Stimulated activated CD4-positive, alpha-beta T cell treated with anti-CD3 and anti-CD28 coated beads, TNF-alpha, amount 100 ng/mL, for 4 hours (primary cell): ENCODE data around the gene RPL28.

Experiments used
- DNase-seq, 3 experiments: peaks; one replicate each; pipeline ENCODE4 v3.0.0-alpha.2; 2020; ENCODE audit warnings: low read depth in 3 of 3

The RPL28 gene

DNA sequence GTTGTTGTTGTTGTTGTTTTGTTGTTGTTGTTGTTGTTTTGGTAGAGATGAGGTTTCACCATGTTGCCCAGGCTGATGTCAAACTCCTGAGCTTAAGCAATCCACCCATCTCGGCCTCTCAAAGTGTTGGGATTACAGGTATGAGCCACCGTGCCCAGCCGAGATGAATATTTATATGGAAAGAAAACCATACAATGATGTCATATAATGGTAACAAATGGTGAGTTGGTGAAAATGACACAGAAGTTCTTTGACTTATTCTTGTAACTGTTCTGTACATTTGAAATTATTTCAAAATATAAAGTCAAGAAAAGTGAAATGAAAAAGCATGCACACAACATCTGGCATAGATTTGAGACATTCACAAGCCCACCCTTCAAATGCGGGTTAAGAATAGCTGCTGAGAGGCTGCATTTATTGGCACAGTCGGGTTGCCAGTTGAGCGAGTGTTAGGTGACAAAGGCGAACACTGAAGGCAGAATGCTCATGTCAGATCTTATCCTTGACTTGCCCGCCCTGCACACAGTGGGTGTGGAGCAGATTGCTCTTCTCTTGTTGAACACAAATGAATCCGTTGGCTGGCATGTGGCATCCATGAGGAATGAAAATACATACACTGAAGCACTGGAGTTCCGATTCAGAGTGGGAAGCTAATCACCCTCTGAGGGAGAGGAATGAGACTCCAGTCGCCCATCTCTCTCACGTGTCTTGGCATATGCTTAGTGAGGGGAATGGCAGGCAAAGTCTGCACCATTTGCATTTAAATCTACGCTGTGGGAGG is 37.7 kb downstream of the RPL28 start:
- DNase-seq = no peak

DNA sequence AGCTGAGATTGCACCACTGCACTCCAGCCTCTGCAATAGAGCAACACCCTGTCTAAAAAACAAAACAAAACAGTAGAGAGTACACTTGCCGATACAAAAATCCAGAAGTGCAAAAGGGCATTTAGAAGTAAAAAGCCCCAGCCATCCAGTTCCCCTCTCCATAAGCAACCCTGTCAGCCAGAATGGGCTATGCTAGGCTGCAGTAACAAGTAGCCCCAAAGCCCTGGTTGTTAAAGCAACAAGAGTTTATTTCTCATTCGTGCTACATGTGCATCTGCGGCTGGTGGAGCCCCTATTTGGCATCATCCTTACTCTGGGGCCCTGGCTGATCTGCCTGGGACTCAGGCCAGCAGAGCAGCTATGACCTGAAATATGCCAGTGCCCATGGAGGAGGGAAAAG is 38.8 kb downstream of the RPL28 start:
- no peak for DNase-seq

DNA sequence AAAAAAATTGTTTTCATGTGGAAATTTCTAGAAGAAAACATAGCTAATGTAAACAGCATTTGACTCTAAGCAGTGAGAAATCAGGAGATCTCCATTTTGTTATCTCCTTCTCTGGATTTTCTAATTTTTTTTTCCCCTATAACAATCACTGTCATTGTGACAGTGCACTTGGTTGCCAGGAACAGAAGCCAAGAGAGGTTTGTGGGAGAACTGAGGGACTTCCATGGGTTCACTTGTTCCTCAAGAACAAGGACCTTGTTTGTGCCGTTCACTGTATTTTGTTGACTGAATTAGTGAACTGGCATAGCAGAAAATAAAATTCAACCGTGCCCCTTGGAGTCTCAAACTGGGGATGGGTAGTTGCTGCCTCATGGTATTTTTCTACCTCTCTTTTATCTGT is 40.3 kb downstream of the RPL28 start:
- no peak for DNase-seq

DNA sequence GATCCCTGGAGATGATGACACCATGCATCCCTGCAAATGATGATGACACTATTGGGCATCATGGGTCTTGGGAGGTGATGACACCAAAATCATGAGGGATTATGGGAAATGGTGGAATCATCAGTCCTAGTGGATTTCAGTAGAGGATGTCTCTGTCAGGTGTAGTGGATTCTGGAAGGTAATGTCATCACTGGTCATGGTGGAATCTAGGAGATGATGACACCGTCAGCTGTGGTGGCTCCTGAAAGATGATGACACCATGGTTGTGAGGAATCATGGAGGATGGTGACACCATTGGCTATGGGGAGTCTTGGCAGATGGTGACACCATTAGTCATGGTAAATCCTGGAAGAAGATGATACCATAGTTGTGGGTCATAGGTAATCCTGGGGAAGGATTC is 45.5 kb downstream of the RPL28 start:
- DNase-seq = no peak

DNA sequence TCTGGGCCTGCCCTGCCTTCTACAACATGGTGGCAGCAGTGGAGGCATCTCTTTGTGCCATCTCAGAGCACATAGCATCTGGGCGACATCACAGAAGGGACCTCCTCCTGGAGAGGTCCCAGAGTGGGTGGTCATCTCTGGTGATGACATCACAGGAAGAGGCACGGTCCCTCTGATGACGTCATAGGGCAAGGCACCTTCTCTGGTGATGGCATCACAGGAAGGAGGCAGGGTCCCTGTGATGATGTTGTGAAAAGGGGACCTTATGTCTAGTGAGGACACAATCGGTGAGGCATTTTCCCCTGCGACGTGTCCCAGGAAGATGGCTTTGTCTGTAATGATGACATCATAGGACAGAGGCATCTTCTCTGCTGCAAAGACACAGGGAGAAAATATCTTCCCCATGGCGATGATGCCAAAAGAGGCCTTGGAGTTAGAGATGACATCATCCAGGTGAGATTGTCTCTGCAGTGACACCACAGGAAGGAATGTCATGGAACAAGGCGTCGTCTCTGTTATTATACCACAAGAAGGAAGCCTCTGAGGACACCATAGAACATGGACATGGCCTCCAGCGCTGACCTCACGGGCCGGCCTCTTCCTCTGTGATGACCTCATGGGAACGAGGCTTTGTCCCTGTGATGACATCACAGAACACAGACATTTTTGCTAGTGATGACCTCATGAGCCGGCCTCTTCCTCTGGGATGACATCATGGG is 46.7 kb downstream of the RPL28 start:
- DNase-seq = no peak

DNA sequence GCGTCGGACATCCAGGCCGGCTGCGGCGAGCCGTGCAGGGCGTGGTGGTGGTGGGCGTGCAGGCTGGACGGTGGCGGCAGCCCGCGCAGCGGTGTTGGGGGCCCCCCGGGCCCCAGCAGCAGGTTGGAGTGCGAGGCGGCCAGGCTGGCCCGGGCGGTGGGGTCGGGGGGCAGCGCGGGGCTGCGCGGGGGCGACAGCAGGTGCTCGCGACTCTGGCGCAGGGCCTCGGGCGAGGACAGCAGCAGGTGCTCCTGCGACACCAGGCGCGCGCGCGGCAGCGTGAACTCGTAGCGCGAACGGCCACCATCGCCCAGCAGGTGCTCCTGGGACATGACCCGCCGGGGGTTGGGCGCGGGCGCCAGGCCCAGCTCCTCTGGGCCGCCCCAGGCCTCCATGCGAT is 47.6 kb downstream of the RPL28 start:
- DNase-seq = no peak

DNA sequence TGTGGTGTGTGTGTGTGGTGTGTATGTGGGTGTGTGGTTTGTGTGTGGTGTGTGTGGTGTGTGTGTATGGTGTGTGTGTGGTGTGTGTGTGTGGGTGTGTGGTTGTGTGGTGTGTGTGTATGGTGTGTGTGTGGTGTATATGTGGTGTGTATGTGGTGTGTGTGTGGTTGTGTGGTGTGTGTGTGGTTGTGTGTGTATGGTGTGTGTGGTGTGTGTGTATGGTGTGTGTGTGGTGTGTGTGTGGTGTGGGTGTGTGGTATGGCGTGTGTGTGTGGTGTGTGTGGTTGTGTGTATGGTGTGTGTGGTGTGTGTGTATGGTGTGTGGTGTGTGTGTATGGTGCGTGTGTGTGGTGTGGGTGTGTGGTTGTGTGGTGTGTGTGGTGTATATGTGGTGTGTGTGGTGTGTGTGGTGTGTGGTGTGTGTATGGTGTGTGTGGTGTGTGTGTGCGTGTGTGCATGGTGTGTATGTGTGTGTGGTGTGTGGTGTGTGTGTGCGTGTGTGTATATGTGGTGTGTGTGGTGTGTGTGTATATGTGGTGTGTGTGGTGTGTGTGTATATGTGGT is 48.7 kb downstream of the RPL28 start:
- DNase-seq = no peak

DNA sequence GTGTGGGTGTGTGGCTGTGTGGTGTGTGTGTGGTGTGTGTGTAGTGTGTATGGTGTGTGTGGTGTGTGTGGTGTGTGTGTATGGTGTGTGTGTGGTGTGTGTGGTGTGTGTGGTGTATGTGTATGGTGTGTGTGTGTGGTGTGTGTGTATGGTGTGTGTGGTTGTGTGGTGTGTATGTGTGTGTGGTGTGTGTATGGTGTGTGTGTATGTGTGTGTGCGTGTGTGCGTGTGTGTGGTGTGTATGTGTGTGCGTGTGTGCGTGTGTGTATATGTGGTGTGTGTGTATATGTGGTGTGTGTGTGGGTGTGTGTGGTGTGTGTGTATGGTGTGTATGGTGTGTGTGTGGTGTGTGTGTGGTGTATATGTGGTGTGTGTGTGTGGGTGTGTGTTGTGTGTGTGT is 49.3 kb downstream of the RPL28 start:
- DNase-seq = no peak

DNA sequence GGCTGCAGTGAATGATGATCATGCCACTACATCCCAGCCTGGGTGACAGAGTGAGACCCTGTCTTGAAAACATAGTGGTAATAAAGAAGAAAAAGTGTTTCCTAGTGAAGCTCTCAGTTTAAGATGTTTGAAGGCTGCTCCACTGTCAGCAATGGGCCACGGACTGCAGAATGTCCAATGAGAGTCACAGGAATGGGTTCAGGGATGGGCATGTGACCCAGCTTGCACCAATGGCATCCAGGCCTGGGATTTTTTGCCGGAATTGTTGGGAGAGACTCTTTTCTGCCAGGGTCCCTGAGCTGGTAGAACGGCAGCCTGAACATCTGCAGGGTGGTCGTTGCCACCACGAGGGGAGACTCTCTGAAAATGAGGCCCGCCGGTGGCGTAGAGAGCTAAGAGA is 51.1 kb downstream of the RPL28 start:
- no peak for DNase-seq

DNA sequence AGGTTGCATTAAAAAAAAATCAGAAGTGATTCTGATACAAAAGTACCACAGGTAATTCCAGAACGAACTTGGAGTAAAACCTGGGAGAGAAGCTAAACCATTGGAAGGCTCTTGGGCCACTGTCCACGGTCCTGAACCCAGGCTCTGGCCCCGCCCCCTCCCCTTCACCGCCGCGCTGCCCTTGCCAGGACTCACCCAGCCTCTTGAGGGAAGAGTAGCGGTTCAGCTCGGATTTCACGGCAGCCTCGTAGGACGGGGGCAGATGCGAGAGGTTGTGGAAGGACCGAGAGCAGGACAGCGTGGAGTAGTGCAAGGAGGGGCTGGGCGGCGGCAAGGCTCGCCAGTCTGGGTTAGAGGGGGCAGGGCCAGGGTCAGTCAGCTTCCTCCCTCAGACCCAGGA is 51.7 kb downstream of the RPL28 start:
- no peak for DNase-seq

DNA sequence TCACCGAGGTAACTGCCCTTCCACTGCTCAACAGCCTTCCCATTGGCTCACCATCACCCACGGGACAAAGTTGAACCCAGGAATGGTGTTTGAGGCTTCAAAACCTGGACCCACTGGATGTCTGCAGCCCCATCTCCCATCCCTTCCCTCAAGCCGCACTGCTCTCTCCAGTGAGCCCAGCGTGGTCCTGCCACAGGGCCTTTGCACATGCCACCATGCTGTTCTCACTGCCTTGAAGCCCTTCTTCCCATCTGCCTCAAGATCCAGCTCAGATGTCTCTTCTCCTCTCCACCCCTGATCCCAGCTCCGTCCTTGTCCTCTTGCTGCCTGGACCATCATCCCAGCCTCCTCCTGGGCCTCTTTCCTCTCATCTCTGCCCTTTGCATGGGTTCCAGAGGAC is 53.3 kb downstream of the RPL28 start:
- no peak for DNase-seq

DNA sequence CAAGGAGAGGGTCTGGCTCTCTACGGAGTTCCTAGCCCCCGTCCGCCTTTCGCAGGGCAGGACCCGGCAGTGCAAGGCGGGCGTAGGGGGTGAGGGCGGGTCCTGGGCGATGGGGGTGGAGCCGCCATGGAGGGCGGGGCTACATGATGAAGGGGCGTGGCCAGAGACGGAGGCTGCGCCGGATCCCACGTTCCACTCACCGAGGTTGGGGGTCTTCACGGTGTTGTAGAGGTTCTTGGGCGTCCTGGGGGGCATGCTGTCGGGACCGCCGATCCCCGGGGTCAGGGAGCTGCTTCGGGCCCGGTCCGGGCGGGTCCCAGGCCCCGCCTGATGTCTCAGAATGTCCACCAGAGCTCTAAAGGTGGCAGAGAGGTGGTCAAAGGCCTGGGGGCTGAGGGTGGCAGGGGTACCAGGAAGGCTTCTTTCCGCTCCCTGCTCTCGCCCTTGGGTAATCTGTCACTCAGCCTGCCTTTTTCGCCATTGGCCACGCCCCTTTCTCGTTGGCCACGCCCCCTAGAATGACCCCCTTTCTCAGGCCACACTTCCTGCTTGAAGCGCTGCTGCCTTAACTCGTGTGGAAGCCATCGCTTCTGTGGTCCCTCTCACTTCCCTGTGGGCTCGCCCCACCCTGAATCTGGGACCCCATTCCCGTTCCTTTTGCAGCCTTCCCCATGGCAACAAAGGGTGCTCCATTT is 54.8 kb downstream of the RPL28 start:
- DNase-seq = no peak

DNA sequence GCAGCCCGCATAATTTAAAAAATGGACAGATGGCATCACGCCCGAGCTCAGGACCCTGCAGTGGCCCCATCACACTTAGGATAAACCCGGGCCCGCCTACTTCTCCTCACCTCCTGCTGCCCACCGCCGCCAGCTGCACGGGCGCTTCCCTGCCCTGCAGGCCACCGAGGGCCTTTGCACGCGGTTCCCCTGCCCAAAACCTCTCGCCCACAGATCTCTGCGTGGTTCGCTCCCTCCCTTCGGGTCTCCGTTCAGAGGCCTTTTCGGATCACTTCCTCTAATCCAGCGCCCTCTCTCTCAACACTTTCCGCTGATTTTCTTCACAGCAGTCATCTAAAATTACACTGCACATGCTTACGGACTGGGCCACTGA is 55.6 kb downstream of the RPL28 start:
- no peak for DNase-seq

DNA sequence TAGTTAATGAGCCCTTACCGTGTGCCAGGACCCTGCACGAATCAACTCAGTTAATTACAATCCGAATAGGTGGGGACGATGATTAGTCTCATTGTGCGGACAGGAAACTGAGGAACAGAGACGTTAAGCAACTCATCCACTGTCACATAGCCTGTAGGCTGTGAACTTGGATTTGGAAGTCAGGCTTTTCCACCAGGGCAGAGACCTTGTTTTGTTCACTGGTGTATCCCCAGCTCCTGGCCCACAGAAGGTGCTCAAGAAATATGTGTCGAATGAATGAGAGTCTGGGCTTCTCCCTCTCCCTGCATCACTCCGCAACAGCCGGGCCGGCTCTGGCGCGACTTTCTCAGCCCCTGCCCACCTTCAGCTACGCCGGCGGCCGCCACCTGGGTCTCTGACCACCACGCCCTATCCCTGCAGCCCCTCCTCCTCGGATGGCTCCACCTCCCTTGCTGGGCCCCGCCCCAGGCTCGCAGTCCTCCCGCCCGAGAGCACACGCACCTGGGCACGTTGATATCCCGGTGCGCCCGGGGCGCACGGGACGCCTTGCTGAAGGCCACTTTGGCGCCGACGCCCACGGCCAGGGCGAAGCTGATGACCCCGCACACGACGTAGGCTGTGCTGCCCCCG is 56.1 kb downstream of the RPL28 start:
- DNase-seq = no peak

DNA sequence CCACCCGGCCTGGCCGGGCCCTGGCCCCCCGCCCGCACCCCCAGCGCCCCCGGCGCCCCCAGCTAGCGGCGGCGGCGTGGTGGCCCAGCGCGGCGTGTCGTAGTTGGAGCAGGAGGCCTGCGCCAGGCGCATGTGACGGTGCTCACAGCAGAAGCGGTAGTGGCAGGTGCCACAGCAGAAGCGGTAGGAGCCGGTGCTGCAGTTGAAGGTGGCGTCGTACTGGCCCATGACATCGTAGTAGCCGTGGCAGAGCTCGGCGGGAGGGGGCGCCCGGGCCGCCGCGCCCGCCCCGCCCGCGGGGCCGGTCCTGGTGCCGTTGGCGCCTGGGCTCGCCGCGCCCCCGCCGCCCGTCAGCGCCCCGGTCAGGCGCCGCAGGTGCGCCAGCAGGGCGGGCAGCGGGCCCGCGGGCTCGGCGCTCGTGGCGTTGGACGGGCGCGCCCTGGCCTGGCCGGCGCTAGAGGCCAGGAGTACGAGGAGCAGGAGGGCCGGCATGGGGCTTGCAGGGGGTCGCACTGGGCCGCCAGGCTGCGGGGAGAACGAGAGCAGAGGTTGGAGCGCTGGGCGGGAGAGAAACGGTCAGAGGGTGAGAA is 56.7 kb downstream of the RPL28 start:
- no peak for DNase-seq

DNA sequence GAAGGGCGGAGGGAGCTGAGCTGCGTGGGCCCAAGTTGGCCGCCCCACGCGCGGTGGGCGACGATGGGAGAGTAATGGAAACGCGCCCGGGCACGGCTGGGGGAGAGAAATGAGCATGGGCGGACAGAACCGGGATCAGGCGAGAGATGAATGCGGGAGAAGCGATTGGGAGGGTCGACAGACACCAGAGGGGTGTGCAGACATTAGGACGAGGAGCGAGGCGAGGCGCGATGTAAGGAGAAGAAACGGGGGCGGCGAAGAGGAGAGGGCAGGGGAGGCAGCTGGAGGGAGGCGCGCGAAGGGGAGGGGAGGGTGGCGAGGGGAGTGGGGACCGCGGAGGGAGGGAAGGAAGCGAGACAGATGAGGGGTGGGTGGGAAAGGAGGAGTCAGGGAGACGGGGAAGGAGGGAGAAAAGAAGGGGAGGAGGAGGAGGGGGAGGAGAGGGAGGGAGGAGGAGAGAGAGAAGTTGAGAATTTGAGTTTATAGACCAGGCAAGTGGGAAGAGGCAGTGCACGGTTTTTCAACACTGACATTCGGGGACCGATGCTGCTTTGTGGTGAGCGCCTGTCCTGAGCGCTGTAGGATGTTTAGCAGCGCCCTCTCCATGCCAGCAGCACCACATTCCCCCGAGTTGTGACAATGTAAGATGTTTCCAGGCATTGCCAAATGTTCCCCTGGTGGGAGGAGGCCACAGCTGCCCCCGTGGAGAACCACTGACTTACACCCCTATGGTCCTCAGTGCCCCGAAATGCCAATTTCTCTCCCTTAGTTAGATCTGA is 57.5 kb downstream of the RPL28 start, which contains the start of gene SHISA7:
Gene SHISA7, minus strand, starts transcription at position 256 of the 779 bp plus-strand sequence. CDS start 437 bp downstream, outside the sequence.
- no peak for DNase-seq

DNA sequence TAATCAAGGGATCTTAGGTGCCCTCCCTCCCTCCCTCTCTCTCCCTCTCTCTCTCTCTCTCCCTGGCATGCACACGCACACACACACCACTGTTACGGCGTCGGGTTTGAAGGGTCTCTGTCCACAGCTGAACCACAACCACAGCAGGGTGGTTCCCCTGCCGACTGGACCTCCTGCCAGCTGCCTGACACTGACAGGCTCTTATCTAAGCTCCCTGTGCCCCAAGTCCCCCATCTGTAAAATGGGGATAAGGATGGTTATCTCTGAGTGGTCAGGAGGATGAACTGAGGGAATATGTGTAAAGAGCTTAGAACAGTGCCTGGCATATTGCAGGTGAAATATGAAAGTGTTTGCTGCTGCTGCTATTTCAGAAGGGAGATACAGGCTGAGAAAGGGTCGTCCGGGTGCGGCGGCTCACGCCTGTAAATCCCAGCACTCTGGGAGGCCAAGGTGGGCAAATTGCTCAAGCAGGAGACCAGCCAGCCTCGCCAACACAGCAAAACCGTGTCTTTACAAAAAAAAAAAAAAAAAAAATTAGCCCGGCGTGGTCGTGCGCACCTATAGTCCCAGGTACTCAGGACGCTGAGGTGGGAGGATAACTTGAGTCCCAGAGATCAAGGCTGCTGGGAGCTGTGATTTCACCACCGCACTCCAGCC is 58.2 kb downstream of the RPL28 start:
- DNase-seq = no peak

DNA sequence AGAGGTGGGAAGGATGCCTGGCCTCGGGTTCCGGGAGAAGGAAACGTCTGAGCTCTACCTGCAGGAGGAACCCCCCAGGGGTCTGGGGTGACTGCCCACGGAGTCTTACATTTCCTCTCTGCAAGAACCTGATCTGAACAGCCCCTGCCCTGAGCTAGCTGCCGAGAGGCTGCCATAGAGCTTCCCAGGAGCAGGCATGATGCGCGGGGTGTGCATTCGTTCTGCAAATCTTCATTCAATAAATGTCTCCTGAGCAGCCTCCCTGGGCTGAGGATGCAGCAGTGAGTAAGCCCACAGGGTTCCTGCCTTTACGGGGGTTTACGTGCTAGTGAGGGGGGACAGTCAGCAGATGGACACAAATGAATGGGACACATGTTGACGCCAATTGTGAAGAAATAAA is 58.9 kb downstream of the RPL28 start:
- no peak for DNase-seq

DNA sequence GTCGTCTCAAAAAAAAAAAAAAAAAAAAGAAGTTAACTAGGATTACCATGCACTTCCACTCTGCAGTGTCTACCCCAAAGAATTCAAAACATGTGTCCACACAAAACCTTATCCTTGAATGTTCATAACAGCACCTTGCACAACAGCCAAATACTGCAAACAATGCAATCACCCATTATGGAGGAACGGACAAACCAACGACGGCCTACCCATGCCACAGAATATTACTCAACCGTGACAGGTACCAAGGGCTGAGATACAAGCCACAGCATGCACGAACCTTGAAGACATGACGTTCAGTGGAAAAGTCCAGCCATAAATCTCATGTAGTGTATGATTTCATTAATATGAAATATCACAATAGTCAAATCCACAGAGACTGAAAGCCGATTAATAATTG is 60.3 kb downstream of the RPL28 start:
- DNase-seq = no peak

DNA sequence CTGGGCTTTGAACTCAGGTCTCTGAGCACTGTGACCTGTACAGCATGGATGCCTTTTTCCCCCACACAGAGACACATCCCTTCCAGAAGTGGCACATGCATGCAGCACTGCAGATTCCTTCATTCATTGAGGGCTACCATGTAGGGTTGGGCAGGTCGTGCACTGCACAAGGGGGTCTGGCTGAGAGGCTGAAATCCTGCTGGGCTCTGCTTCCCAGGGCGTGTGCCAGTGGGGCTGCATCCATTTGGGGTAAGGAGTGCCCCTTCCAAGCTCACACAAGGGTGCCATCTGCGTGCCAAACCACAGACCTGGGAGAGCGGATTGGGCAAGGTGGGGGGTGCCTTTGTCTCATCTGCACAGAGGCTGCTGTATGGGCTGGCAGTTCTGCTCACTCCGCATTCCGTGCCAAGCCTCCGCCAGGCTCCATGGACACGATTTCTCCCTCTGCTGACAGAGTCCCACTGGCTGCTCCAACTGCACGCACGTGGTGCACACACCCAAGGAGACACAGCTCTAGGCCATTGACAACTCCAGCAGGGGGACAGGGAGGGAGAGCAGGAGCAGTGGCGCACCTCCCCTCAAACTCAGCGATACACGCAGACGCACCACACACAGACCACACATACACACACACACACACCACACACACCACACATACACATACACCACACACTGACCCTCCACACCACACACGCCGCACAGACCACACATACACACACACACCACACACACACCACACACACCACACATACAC is 61.9 kb downstream of the RPL28 start:
- no peak for DNase-seq
